HUES6 (cell line): ENCODE data around the gene SEC31B.

Source experiments
- H3K27ac ChIP-seq: 2 replicates; pipeline ENCODE4 v1.7.0; 2013; ENCODE audit warnings: low read depth, mild to moderate bottlenecking, low read length, inconsistent platforms
- H3K27me3 ChIP-seq: 2 replicates; pipeline ENCODE4 v1.6.1; 2013; ENCODE audit warnings: low read length; ENCODE audit not compliant: control insufficient read depth, insufficient read depth
- H3K36me3 ChIP-seq: 2 replicates; pipeline ENCODE4 v1.6.1; 2013; ENCODE audit warnings: low read length; ENCODE audit not compliant: control insufficient read depth, insufficient read depth
- H3K4me1 ChIP-seq: 2 replicates; pipeline ENCODE4 v1.6.1; 2013; ENCODE audit warnings: low read length; ENCODE audit not compliant: control insufficient read depth, insufficient read depth
- H3K4me3 ChIP-seq: 2 replicates; pipeline ENCODE4 v1.5.1; 2013; ENCODE audit warnings: low read depth, low read length
- H3K9ac ChIP-seq: one replicate; pipeline ENCODE4 v1.6.1; 2013; ENCODE audit warnings: mild to moderate bottlenecking, low read length
- H3K9me3 ChIP-seq: 2 replicates; pipeline ENCODE4 v1.6.1; 2013; ENCODE audit warnings: low read depth, low read length; ENCODE audit not compliant: control insufficient read depth, insufficient read depth

The SEC31B gene

DNA sequence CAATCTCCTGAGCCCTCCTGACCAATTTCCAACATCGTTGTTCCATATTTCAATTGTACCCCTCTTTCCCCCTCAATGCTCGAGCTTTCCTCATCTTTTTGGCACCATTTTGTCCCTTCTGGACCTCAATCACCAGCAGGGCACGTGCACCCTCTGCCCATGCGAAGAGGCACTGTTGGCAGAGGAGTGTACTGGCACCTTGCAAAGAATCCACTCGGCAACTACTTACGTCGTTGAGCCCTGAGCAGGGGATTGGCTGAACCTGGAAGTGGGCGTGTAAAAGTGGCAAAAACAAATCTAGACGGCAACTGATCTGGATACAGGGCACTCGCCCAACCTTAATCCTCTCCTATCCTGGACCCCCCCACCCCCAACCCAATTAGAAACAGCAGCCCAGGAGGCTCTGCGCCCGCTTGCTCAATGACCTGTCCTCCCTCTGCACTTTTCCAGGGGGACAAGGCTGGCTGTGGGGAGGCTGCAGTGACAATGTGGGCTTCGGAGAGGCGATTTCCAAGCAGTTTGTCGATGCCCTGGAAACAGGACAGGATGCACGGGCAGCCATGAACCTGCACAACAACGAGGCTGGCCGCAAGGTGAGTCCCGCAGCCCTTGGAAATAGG, 38.1 kb downstream of the SEC31B start:
- Histone ChIP-seq H3K27me3 (peaks cover 83% of the 10 kb centered on the region), H3K4me1 (peaks cover 32% of the 10 kb centered on the region), H3K36me3 (no peaks in the 10 kb centered on the region), H3K4me3 (peak overlapping the region; percentile 67), H3K27ac (no peak overlapping the region), H3K9ac (peak overlapping the region; percentile 19), H3K9me3 (no peaks in the 10 kb centered on the region)

DNA sequence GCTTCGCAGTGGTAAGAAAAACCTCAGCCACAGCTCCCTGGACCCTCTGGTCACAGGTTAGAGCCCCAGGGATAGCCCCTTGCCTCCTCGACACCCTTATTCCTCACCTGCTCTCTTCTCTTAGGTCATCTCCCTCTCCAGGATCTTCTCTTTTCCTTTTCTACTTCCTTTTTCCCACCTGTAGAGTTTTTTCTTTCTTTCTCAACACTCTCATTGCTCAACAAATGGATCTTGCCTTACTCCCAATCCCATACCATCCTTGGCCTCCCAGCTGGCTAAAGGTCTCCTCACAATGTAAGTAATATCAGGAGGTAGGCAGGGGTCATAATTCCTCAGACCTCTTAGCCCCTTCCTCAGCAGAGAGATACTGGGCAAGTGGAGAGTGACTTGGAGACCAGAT, 39.7 kb downstream of the SEC31B start:
- H3K36me3 ChIP-seq, result no peaks in the 10 kb centered on the region
- H3K27me3 ChIP-seq, result peaks cover 73% of the 10 kb centered on the region
- no peak overlapping the region for H3K9ac ChIP-seq
- no peak overlapping the region for H3K4me3 ChIP-seq
- H3K27ac ChIP-seq, result no peak overlapping the region
- H3K9me3 ChIP-seq, result no peaks in the 10 kb centered on the region
- peaks cover 18% of the 10 kb centered on the region for H3K4me1 ChIP-seq

GRCh38 chr10:100479037-100479436, 40.6 kb downstream of the SEC31B start:
- no peak overlapping the region for H3K9ac ChIP-seq
- no peak overlapping the region for H3K4me3 ChIP-seq
- peaks cover 63% of the 10 kb centered on the region for H3K27me3 ChIP-seq
- no peaks in the 10 kb centered on the region for H3K9me3 ChIP-seq
- peaks cover 8% of the 10 kb centered on the region for H3K4me1 ChIP-seq
- no peak overlapping the region for H3K27ac ChIP-seq
- H3K36me3 ChIP-seq, result no peaks in the 10 kb centered on the region

DNA sequence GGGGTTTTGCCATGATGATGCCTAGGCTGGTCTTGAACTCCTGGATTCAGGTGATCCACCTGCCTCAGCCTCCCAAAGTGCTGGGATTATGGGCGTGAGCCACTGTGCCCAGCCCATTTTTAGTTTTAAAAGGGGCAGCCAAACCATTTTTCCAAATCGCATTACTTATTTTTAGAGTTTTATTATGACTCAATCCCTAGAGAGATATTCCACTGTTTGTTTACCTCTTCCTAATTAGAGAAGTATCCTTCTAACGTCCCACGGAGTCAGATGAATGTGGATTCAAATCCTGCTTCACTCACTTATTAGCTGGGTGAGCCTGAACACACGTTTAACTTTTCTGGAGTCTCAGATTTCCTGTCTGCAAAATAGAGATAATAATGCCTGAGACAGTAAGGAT, 41.7 kb downstream of the SEC31B start:
- H3K9ac ChIP-seq, result no peak overlapping the region
- H3K27ac ChIP-seq, result no peak overlapping the region
- no peaks in the 10 kb centered on the region for H3K36me3 ChIP-seq
- no peak overlapping the region for H3K4me3 ChIP-seq
- H3K4me1 ChIP-seq, result peaks cover 4% of the 10 kb centered on the region
- H3K27me3 ChIP-seq, result peaks cover 58% of the 10 kb centered on the region
- no peaks in the 10 kb centered on the region for H3K9me3 ChIP-seq

GRCh38 chr10:100470367-100470766, 49.3 kb downstream of the SEC31B start:
- no peaks in the 10 kb centered on the region for H3K36me3 ChIP-seq
- no peak overlapping the region for H3K9ac ChIP-seq
- peaks cover 20% of the 10 kb centered on the region for H3K27me3 ChIP-seq
- no peaks in the 10 kb centered on the region for H3K9me3 ChIP-seq
- no peak overlapping the region for H3K27ac ChIP-seq
- no peaks in the 10 kb centered on the region for H3K4me1 ChIP-seq
- H3K4me3 ChIP-seq, result no peak overlapping the region

DNA sequence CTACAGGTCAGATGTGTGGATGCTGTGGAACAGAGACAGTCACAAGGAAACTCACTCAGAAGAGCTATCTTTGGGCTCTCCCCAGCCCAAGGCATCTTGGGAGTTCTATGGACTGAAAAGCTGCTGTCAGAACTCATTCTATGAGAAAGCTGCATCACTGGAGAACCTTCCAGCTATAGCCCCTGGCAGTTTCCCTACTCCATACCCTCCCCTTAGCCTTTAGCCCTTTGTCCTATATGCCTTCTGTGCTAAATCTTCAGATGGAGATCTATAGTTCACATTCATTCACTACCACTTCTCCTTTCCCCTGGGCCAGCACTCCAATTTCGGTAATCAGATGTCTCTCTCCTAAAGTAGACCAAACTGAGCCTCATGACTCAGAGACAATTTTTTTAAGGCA, 49.9 kb downstream of the SEC31B start:
- Histone ChIP-seq H3K4me1 (no peaks in the 10 kb centered on the region), H3K27me3 (peaks cover 22% of the 10 kb centered on the region), H3K9me3 (no peaks in the 10 kb centered on the region), H3K27ac (no peak overlapping the region), H3K36me3 (no peaks in the 10 kb centered on the region), H3K4me3 (no peak overlapping the region), H3K9ac (no peak overlapping the region)

GRCh38 chr10:100468978-100469377, 50.7 kb downstream of the SEC31B start:
- Histone ChIP-seq H3K4me3 (no peak overlapping the region), H3K9me3 (no peaks in the 10 kb centered on the region), H3K4me1 (no peaks in the 10 kb centered on the region), H3K27me3 (peaks cover 22% of the 10 kb centered on the region), H3K9ac (no peak overlapping the region), H3K27ac (no peak overlapping the region), H3K36me3 (no peaks in the 10 kb centered on the region)

- H3K4me3 ChIP-seq, result no peak overlapping the region
- peaks cover 18% of the 10 kb centered on the region for H3K27me3 ChIP-seq
- no peak overlapping the region for H3K27ac ChIP-seq
- H3K9ac ChIP-seq, result no peak overlapping the region
- no peaks in the 10 kb centered on the region for H3K36me3 ChIP-seq
- H3K9me3 ChIP-seq, result no peaks in the 10 kb centered on the region
- H3K4me1 ChIP-seq, result no peaks in the 10 kb centered on the region
Observed at GRCh38 chr10:100468322-100468721, 51.3 kb downstream of the SEC31B start.

GRCh38 chr10:100462709-100463108, 57.0 kb downstream of the SEC31B start, which contains the start of gene WNT8B:
Gene WNT8B, plus strand, starts transcription at chr10:100463009. Its CDS starts 160 bp downstream, at chr10:100463169.
- Histone ChIP-seq H3K36me3 (no peaks in the 10 kb centered on the region), H3K27ac (no peak within 1 kb of the TSS), H3K9me3 (no peaks in the 10 kb centered on the region), H3K27me3 (peaks cover 20% of the 10 kb centered on the region), H3K9ac (no peak within 1 kb of the TSS), H3K4me3 (no peak within 1 kb of the TSS), H3K4me1 (no peaks in the 10 kb centered on the region)

- Histone ChIP-seq H3K9ac (no peak overlapping the region), H3K36me3 (no peaks in the 10 kb centered on the region), H3K27ac (no peak overlapping the region), H3K27me3 (no peaks in the 10 kb centered on the region), H3K4me3 (no peak overlapping the region), H3K9me3 (peaks cover 3% of the 10 kb centered on the region; the same call in 1 of the 2 replicates), H3K4me1 (no peaks in the 10 kb centered on the region)
Observed at GRCh38 chr10:100448951-100449350, 70.7 kb downstream of the SEC31B start.

- H3K27me3 ChIP-seq, result no peaks in the 10 kb centered on the region
- H3K27ac ChIP-seq, result no peak overlapping the region
- no peaks in the 10 kb centered on the region for H3K4me1 ChIP-seq
- peaks cover 3% of the 10 kb centered on the region; the same call in 1 of the 2 replicates for H3K9me3 ChIP-seq
- no peak overlapping the region for H3K9ac ChIP-seq
- no peak overlapping the region for H3K4me3 ChIP-seq
- no peaks in the 10 kb centered on the region for H3K36me3 ChIP-seq
Observed at GRCh38 chr10:100447663-100448062, 72.0 kb downstream of the SEC31B start.
